Progenitor cell of endocrine pancreas (in vitro differentiated cells): Measurements from ENCODE around the gene TDP1. TPM values are rescaled to one million over a fixed set of nuclear protein-coding genes. Genes with fewer than 3 reads are reported as not detected.

Experiments
- DNase-seq: peaks from one replicate; pipeline ENCODE4 v3.0.0; 2021; ENCODE audit warnings: low spot score; ENCODE audit not compliant: unreplicated experiment
- H3K27ac Mint-ChIP-seq: 2 replicates; pipeline ENCODE4 v1.8.0; 2021; ENCODE audit warnings: mild to moderate bottlenecking, moderate library complexity, mixed read lengths
- H3K27me3 Mint-ChIP-seq: 2 replicates; pipeline ENCODE4 v1.8.0; 2021; ENCODE audit warnings: mixed read lengths
- H3K36me3 Mint-ChIP-seq: 2 replicates; pipeline ENCODE4 v1.8.0; 2022; ENCODE audit warnings: mixed read lengths; ENCODE audit not compliant: insufficient read depth
- H3K4me1 Mint-ChIP-seq: 2 replicates; pipeline ENCODE4 v1.8.0; 2021; ENCODE audit warnings: low read depth, mixed read lengths
- H3K4me3 Mint-ChIP-seq: 2 replicates; pipeline ENCODE4 v1.8.0; 2021; ENCODE audit warnings: low read depth, mild to moderate bottlenecking, moderate library complexity, mixed read lengths
- H3K9me3 Mint-ChIP-seq: 2 replicates; pipeline ENCODE4 v1.8.0; 2021; ENCODE audit warnings: low read depth, mixed read lengths
- total RNA-seq: library from RNA; stranded (reverse); gene quantifications from 2 replicates; pipeline ENCODE4 v1.2.1, GENCODE V29; 2021
- TF ChIP-seq, protein P1 (sequence below): fragments of 200-600 bp; sonication (generic); IDR thresholded peaks from one replicate; pipeline ENCODE4 v1.5.0; 2021; ENCODE audit warnings: antibody characterized with exemption, mild to moderate bottlenecking; ENCODE audit not compliant: unreplicated experiment

TDP1 gene
- total RNA-seq, 1 donor from 2014 or later, result 45.9 TPM

DNA sequence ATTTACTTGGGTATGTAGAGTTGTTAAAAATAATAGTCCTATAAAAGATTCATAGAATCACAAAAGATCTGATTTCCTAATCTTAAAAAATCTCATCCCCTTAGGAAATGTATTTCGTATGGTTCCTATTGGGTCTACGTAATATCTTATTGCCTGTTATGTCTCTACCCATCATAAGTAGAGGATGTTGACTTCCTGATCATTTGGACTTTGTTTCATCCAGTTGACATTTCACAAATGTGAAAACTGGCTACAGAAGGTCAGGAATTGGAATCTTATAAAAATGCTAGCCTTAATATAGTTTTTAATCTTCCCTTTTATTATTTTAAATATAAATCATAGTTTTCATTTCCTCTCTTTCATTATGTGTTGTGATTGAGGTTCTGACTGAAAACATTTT, 45.2 kb downstream of the TDP1 start:
- no peak overlapping the region for H3K4me3 Mint-ChIP-seq
- no peaks in the 10 kb centered on the region for H3K27me3 Mint-ChIP-seq

GRCh38 chr14:90003526-90004307, 48.0 kb downstream of the TDP1 start:
- Mint-ChIP-seq H3K9me3 (no peaks in the 10 kb centered on the region), H3K27ac (no peak overlapping the region), H3K4me1 (no peaks in the 10 kb centered on the region), H3K27me3 (no peaks in the 10 kb centered on the region), H3K36me3 (peaks cover 23% of the 10 kb centered on the region), H3K4me3 (no peak overlapping the region)
- no peak for DNase-seq
- TF ChIP-seq, protein P1, sequence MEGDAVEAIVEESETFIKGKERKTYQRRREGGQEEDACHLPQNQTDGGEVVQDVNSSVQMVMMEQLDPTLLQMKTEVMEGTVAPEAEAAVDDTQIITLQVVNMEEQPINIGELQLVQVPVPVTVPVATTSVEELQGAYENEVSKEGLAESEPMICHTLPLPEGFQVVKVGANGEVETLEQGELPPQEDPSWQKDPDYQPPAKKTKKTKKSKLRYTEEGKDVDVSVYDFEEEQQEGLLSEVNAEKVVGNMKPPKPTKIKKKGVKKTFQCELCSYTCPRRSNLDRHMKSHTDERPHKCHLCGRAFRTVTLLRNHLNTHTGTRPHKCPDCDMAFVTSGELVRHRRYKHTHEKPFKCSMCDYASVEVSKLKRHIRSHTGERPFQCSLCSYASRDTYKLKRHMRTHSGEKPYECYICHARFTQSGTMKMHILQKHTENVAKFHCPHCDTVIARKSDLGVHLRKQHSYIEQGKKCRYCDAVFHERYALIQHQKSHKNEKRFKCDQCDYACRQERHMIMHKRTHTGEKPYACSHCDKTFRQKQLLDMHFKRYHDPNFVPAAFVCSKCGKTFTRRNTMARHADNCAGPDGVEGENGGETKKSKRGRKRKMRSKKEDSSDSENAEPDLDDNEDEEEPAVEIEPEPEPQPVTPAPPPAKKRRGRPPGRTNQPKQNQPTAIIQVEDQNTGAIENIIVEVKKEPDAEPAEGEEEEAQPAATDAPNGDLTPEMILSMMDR, result no peak

More for the DNA sequence above, 45.2 kb downstream of the TDP1 start:
- Mint-ChIP-seq H3K9me3 (no peaks in the 10 kb centered on the region), H3K4me1 (no peaks in the 10 kb centered on the region), H3K36me3 (peaks cover 27% of the 10 kb centered on the region), H3K27ac (no peak overlapping the region)
- DNase-seq, result no peak
- TF ChIP-seq, protein P1, result no peak

- no peaks in the 10 kb centered on the region for H3K27me3 Mint-ChIP-seq
- no peaks in the 10 kb centered on the region for H3K4me1 Mint-ChIP-seq
Observed at GRCh38 chr14:90005441-90005840, 49.7 kb downstream of the TDP1 start.

GRCh38 chr14:90005939-90006530, 50.3 kb downstream of the TDP1 start:
- Mint-ChIP-seq H3K27ac (no peak overlapping the region), H3K9me3 (peaks cover 6% of the 10 kb centered on the region), H3K27me3 (no peaks in the 10 kb centered on the region), H3K4me1 (no peaks in the 10 kb centered on the region), H3K4me3 (no peak overlapping the region), H3K36me3 (peaks cover 35% of the 10 kb centered on the region)
- no peak for DNase-seq
- TF ChIP-seq, protein P1, result no peak

More at GRCh38 chr14:90005441-90005840, 49.7 kb downstream of the TDP1 start:
- peaks cover 3% of the 10 kb centered on the region for H3K9me3 Mint-ChIP-seq
- H3K27ac Mint-ChIP-seq, result no peak overlapping the region
- no peak for DNase-seq
- no peak overlapping the region for H3K4me3 Mint-ChIP-seq
- peaks cover 31% of the 10 kb centered on the region for H3K36me3 Mint-ChIP-seq
- TF ChIP-seq, protein P1, result no peak

DNA sequence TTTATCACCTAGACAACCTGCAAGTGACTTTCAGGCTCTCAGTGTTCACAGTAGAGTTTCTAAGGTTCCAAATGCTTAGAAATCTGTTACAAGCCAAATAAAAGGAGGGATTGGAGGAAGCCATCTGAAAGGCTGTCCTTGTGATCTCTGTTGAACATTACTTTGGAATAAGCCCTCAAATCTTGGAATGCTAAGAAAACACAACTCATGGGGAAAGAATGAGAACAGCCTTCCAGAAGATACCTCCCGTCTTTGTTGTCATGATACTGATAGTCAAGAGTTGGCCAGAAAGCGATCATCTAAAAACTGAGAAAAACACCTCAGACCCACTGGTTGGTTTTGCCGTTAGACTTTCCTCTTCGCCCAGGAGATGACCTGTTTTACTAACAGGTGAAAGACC, 61.6 kb downstream of the TDP1 start:
- no peak for DNase-seq
- peak overlapping the region; percentile 11 for H3K27ac Mint-ChIP-seq
- TF ChIP-seq, protein P1, result no peak
- no peaks in the 10 kb centered on the region for H3K27me3 Mint-ChIP-seq
- peaks cover 38% of the 10 kb centered on the region for H3K36me3 Mint-ChIP-seq
- no peak overlapping the region for H3K4me3 Mint-ChIP-seq
- peaks cover 10% of the 10 kb centered on the region for H3K9me3 Mint-ChIP-seq
- H3K4me1 Mint-ChIP-seq, result peaks cover 16% of the 10 kb centered on the region
